Measurements from ENCODE around the gene TIGD6. TPM values are rescaled to one million over a fixed set of nuclear protein-coding genes. Genes with fewer than 3 reads are reported as not detected.

The TIGD6 gene
- total and polyA plus RNA-seq, 9 of the 15 experiments (the other 6 are each of a cell fraction or from before 2014, with no cell fraction given) = 1.8 to 6.3 (median 3.9) TPM

DNA sequence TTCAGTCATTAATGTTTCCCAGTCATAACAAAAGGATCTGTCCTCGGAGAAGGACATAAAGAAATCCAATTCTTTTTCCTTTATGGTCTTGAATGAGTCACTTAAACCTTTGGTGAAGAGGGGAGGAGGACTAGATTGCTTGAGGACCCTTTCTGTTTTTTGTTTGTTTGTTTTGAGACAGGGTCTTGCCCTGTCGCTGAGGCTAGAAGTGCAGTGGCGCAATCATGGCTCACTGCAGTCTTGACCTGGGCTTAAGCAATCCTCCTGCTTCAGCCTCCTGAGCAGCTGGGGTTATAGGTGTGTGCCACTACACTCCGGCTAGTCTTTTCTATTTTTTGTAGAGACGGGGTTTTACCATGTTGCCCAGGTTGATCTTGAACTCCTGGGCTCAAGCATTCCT is 12.3 kb downstream of the TIGD6 start:
- ChIA-PET POLR2A (interaction anchor here (1.0 kb wide), 1 partner anchor 37 kb away, joined by 3 read pairs; no protein-coding TSS in a partner anchor), CTCF (ENCODE audit: low intra/inter-chr PET ratio) (interaction anchor here (5.1 kb wide), 1 partner anchor 152 kb away, joined by 102 read pairs; no protein-coding TSS in a partner anchor)
- in situ Hi-C loops (cut with MboI) = loop anchor here (5.0 kb wide), 1 partner anchor 151 kb away; no protein-coding TSS in a partner anchor
- intact Hi-C loops (cut with micrococcal nuclease) = no loop called here
- Histone ChIP-seq H3K4me2 (ENCODE audit: insufficient read depth, low read length) (no peak overlapping the region), H2AFZ (ENCODE audit: low read depth, low read length) (no peak overlapping the region), H3K36me3 (ENCODE audit: control insufficient read depth, insufficient read depth, low read length) (no peaks in the 10 kb centered on the region), H3K9me3 (replicated peaks; ENCODE audit: control insufficient read depth, insufficient read depth, low read depth, low read length) (no peaks in the 10 kb centered on the region), H3K9ac (ENCODE audit: insufficient read depth in 1 of 2, low read depth in 2 of 2, low read length in 2 of 2) (no peak overlapping the region), H3K27me3 (ENCODE audit: control insufficient read depth in 2 of 2, insufficient read depth in 2 of 2, low read length in 2 of 2) (no peaks in the 10 kb centered on the region), H3K9me1 (ENCODE audit: control insufficient read depth, insufficient read depth, low read length) (no peaks in the 10 kb centered on the region), H3K27ac (ENCODE audit: extremely low read depth, low read depth, low read length) (no peak overlapping the region), H4K20me1 (replicated peaks; ENCODE audit: control insufficient read depth, insufficient read depth, low read length) (no peaks in the 10 kb centered on the region), H3K4me3 (no peak overlapping the region), H3K79me2 (ENCODE audit: control insufficient read depth, insufficient read depth, low read length) (no peaks in the 10 kb centered on the region), H3K4me1 (replicated peaks in 1 of 2; ENCODE audit: control insufficient read depth in 2 of 2, insufficient read depth in 2 of 2, low read length in 2 of 2) (no peaks in the 10 kb centered on the region)
- TF ChIP-seq ZNF23 (CRISPR knock-in tag; IDR thresholded peaks at IDR 0.05) (no peak), ELF4 (CRISPR knock-in tag; IDR thresholded peaks at IDR 0.05) (no peak), CEBPB (tag; IDR thresholded peaks at IDR 0.05) (peak; percentile 71)
- FAIRE-seq = no peak
- no TSS peak for BruUV-seq (replicated peaks)
- no peak for DNase-seq (ENCODE audit: extremely low read depth in 1 of 4, low spot score in 3 of 4)
- 54% methylated on average over 5 of the region's 5 CpGs for WGBS (ENCODE audit: insufficient coverage, low coverage, missing lambda C conversion rate)
- no peak for ATAC-seq

DNA sequence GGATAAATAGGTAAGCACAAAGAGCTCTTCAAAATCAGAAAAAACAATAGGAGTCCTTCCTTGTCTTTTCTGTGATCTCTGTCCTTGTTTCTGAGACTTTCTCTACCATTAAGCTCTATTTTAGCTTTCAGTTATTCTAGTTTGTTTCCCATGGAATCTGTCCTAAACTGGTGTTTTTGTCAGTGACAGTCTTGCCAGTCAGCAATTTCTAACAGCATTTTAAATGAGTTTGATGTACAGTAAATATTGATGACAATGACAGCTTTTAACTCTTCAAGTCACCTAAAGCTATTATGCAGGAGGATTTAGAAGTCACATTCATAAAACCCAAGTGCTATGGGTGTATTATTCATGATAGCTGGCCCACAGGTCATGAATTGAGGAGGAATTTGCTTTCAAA is 17.9 kb downstream of the TIGD6 start:
- Histone ChIP-seq H3K9ac (ENCODE audit: insufficient read depth in 1 of 2, low read depth in 2 of 2, low read length in 2 of 2) (no peak overlapping the region), H3K4me3 (no peak overlapping the region), H3K36me3 (ENCODE audit: control insufficient read depth, insufficient read depth, low read length) (no peaks in the 10 kb centered on the region), H4K20me1 (replicated peaks; ENCODE audit: control insufficient read depth, insufficient read depth, low read length) (no peaks in the 10 kb centered on the region), H3K27ac (ENCODE audit: extremely low read depth, low read depth, low read length) (no peak overlapping the region), H3K27me3 (ENCODE audit: control insufficient read depth in 2 of 2, insufficient read depth in 2 of 2, low read length in 2 of 2) (no peaks in the 10 kb centered on the region), H3K9me3 (replicated peaks; ENCODE audit: control insufficient read depth, insufficient read depth, low read depth, low read length) (no peaks in the 10 kb centered on the region), H3K4me1 (replicated peaks in 1 of 2; ENCODE audit: control insufficient read depth in 2 of 2, insufficient read depth in 2 of 2, low read length in 2 of 2) (no peaks in the 10 kb centered on the region), H3K79me2 (ENCODE audit: control insufficient read depth, insufficient read depth, low read length) (no peaks in the 10 kb centered on the region), H3K9me1 (ENCODE audit: control insufficient read depth, insufficient read depth, low read length) (no peaks in the 10 kb centered on the region), H3K4me2 (ENCODE audit: insufficient read depth, low read length) (no peak overlapping the region), H2AFZ (ENCODE audit: low read depth, low read length) (no peak overlapping the region)
- in situ Hi-C loops (cut with MboI) = no loop called here
- CTCF ChIA-PET (ENCODE audit: low intra/inter-chr PET ratio) = no interaction called here
- intact Hi-C loops (cut with micrococcal nuclease) = no loop called here
- POLR2A ChIA-PET = interaction anchor here (0.7 to 1.1 kb wide), 2 partner anchors 11 to 22 kb away, joined by 3 to 4 read pairs; partner anchors contain the start of gene SLC26A2
- DNase-seq (ENCODE audit: extremely low read depth in 1 of 4, low spot score in 3 of 4) = no peak
- TF ChIP-seq MAFF (IDR thresholded peaks at IDR 0.05; ENCODE audit: low read length) (peak; percentile 40; the same call in 1 of the 2 replicates), MBD2 (IDR thresholded peaks at IDR 0.05; ENCODE audit: borderline replicate concordance, low read depth) (no peak), MAFK (IDR thresholded peaks at IDR 0.05; ENCODE audit: low read length) (0 out of 2 replicates have a peak, but pooled peaks have one; percentile 19), ZNF316 (IDR thresholded peaks at IDR 0.05) (peak; percentile 82), MCM2 (IDR thresholded peaks at IDR 0.05; ENCODE audit: low read depth) (no peak), ILK (tag; IDR thresholded peaks at IDR 0.05; ENCODE audit: borderline replicate concordance, low read depth) (no peak), C11orf30 (IDR thresholded peaks at IDR 0.05; ENCODE audit: low read depth) (peak; percentile 71), MAFG (tag; conservative IDR thresholded peaks at IDR 0.05) (peak; percentile 56; the same call in 1 of the 2 replicates), ARNT (IDR thresholded peaks at IDR 0.05) (no peak)
- TF ChIP-seq, protein P1, sequence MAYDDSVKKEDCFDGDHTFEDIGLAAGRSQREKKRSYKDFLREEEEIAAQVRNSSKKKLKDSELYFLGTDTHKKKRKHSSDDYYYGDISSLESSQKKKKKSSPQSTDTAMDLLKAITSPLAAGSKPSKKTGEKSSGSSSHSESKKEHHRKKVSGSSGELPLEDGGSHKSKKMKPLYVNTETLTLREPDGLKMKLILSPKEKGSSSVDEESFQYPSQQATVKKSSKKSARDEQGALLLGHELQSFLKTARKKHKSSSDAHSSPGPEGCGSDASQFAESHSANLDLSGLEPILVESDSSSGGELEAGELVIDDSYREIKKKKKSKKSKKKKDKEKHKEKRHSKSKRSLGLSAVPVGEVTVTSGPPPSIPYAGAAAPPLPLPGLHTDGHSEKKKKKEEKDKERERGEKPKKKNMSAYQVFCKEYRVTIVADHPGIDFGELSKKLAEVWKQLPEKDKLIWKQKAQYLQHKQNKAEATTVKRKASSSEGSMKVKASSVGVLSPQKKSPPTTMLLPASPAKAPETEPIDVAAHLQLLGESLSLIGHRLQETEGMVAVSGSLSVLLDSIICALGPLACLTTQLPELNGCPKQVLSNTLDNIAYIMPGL (CRISPR knock-in tag; IDR thresholded peaks at IDR 0.05) = no peak
- FAIRE-seq = no peak
- ATAC-seq = no peak
- BruUV-seq (replicated peaks) = no TSS peak
